Measurements from ENCODE around the gene CBX6. TPM values are rescaled to one million over a fixed set of nuclear protein-coding genes. Genes with fewer than 3 reads are reported as not detected.

CBX6 gene
- total RNA-seq, 1 experiment from 2014 or later = 55.9 TPM

DNA sequence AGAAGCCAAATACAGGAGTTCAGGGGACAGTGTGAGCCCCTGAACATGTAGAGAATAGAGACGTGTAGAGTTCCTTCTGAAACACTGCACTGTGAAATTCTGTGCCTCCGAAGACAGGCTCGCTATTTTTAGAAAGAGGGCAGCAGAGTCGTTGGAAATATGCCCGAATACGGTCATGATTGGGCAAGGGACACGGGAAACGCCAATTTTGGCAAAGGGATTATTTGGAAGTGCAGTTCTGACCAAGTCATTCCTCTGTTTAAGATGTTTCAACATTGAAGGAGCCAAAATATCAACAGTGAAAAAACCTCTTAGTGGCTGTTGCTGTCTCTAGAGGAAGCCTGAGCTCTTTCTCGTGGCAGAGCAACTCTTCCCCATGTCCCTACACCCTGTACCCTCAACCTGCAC, 9.5 kb upstream of the CBX6 start:
- no peaks in the 10 kb centered on the region for H3K27me3 ChIP-seq (replicated peaks; ENCODE audit: control insufficient read depth, insufficient read depth, low read length)

GRCh38 chr22:38879961-38880360, 7.9 kb upstream of the CBX6 start:
- TF ChIP-seq, protein P1, sequence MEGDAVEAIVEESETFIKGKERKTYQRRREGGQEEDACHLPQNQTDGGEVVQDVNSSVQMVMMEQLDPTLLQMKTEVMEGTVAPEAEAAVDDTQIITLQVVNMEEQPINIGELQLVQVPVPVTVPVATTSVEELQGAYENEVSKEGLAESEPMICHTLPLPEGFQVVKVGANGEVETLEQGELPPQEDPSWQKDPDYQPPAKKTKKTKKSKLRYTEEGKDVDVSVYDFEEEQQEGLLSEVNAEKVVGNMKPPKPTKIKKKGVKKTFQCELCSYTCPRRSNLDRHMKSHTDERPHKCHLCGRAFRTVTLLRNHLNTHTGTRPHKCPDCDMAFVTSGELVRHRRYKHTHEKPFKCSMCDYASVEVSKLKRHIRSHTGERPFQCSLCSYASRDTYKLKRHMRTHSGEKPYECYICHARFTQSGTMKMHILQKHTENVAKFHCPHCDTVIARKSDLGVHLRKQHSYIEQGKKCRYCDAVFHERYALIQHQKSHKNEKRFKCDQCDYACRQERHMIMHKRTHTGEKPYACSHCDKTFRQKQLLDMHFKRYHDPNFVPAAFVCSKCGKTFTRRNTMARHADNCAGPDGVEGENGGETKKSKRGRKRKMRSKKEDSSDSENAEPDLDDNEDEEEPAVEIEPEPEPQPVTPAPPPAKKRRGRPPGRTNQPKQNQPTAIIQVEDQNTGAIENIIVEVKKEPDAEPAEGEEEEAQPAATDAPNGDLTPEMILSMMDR (IDR thresholded peaks at IDR 0.05; ENCODE audit: insufficient read depth in 1 of 2, low read depth in 1 of 2, low read length in 1 of 2, severe bottlenecking in 1 of 2, unreplicated experiment in 1 of 2) = no peak
- peaks cover 15% of the 10 kb centered on the region for H3K4me1 Mint-ChIP-seq (ENCODE audit: low read depth, unreplicated experiment)
- no TSS peak for BruUV-seq (replicated peaks)
- Histone ChIP-seq H3K4me3 (ENCODE audit: low read depth, low read length) (no peak overlapping the region), H3K27me3 (replicated peaks; ENCODE audit: control insufficient read depth, insufficient read depth, low read length) (no peaks in the 10 kb centered on the region), H3K4me1 (no peaks in the 10 kb centered on the region), H3K36me3 (ENCODE audit: control insufficient read depth, insufficient read depth, low read length) (no peaks in the 10 kb centered on the region), H3K9me3 (no peaks in the 10 kb centered on the region)
- H3K27ac Mint-ChIP-seq (ENCODE audit: unreplicated experiment) = no peak overlapping the region
- H3K4me3 Mint-ChIP-seq (ENCODE audit: unreplicated experiment) = no peak overlapping the region
- no peaks in the 10 kb centered on the region for H3K9me3 Mint-ChIP-seq (ENCODE audit: unreplicated experiment)
- H3K36me3 Mint-ChIP-seq (ENCODE audit: insufficient read depth, unreplicated experiment) = no peaks in the 10 kb centered on the region
- DNase-seq = no peak
- H3K27me3 Mint-ChIP-seq (ENCODE audit: insufficient read depth, unreplicated experiment) = no peaks in the 10 kb centered on the region
- intact Hi-C loops (cut with micrococcal nuclease; ENCODE audit: unreplicated experiment) = no loop called here
- POLR2A ChIA-PET = no interaction called here
- CTCF ChIA-PET = no interaction called here

More for the DNA sequence above, 9.5 kb upstream of the CBX6 start:
- Histone ChIP-seq H3K4me3 (ENCODE audit: low read depth, low read length) (no peak overlapping the region), H3K9me3 (no peaks in the 10 kb centered on the region), H3K4me1 (no peaks in the 10 kb centered on the region), H3K36me3 (ENCODE audit: control insufficient read depth, insufficient read depth, low read length) (no peaks in the 10 kb centered on the region)
- Mint-ChIP-seq H3K4me1 (ENCODE audit: low read depth, unreplicated experiment) (peaks cover 15% of the 10 kb centered on the region), H3K27me3 (ENCODE audit: insufficient read depth, unreplicated experiment) (no peaks in the 10 kb centered on the region), H3K9me3 (ENCODE audit: unreplicated experiment) (no peaks in the 10 kb centered on the region), H3K4me3 (ENCODE audit: unreplicated experiment) (no peak overlapping the region), H3K27ac (ENCODE audit: unreplicated experiment) (no peak overlapping the region), H3K36me3 (ENCODE audit: insufficient read depth, unreplicated experiment) (no peaks in the 10 kb centered on the region)
- ChIA-PET CTCF (no interaction called here), POLR2A (no interaction called here)
- DNase-seq = no peak
- BruUV-seq (replicated peaks) = no TSS peak
- TF ChIP-seq, protein P1 (IDR thresholded peaks at IDR 0.05; ENCODE audit: insufficient read depth in 1 of 2, low read depth in 1 of 2, low read length in 1 of 2, severe bottlenecking in 1 of 2, unreplicated experiment in 1 of 2) = no peak
- intact Hi-C loops (cut with micrococcal nuclease; ENCODE audit: unreplicated experiment) = no loop called here

- no peak for DNase-seq
- H3K9me3 ChIP-seq = no peaks in the 10 kb centered on the region
- Mint-ChIP-seq H3K4me1 (ENCODE audit: low read depth, unreplicated experiment) (peaks cover 17% of the 10 kb centered on the region), H3K36me3 (ENCODE audit: insufficient read depth, unreplicated experiment) (no peaks in the 10 kb centered on the region), H3K27me3 (ENCODE audit: insufficient read depth, unreplicated experiment) (no peaks in the 10 kb centered on the region), H3K4me3 (ENCODE audit: unreplicated experiment) (no peak overlapping the region), H3K9me3 (ENCODE audit: unreplicated experiment) (no peaks in the 10 kb centered on the region), H3K27ac (ENCODE audit: unreplicated experiment) (no peak overlapping the region)
- intact Hi-C loops (cut with micrococcal nuclease; ENCODE audit: unreplicated experiment) = no loop called here
- no peaks in the 10 kb centered on the region for H3K27me3 ChIP-seq (replicated peaks; ENCODE audit: control insufficient read depth, insufficient read depth, low read length)
- no peak overlapping the region for H3K4me3 ChIP-seq (ENCODE audit: low read depth, low read length)
- TF ChIP-seq, protein P1 (IDR thresholded peaks at IDR 0.05; ENCODE audit: insufficient read depth in 1 of 2, low read depth in 1 of 2, low read length in 1 of 2, severe bottlenecking in 1 of 2, unreplicated experiment in 1 of 2) = no peak
- BruUV-seq (replicated peaks) = no TSS peak
- H3K4me1 ChIP-seq = no peaks in the 10 kb centered on the region
- ChIA-PET POLR2A (interaction anchor here (0.5 kb wide), 1 partner anchor 40 kb away, joined by 3 read pairs; no protein-coding TSS in a partner anchor), CTCF (no interaction called here)
- no peaks in the 10 kb centered on the region for H3K36me3 ChIP-seq (ENCODE audit: control insufficient read depth, insufficient read depth, low read length)
Measured at GRCh38 chr22:38879108-38879729, 7.2 kb upstream of the CBX6 start.
